GM12865 (cell line): ENCODE data around the gene IFNGR2.

ENCODE experiments used
- DNase-seq: peaks from one replicate; pipeline ENCODE4 v3.0.0; 2010; ENCODE audit warnings: low read depth
- H3K4me3 ChIP-seq: 2 replicates; pipeline ENCODE4 v1.5.1; 2011; ENCODE audit warnings: mild to moderate bottlenecking, low read depth, low read length, control low read depth
- CTCF ChIP-seq: IDR thresholded peaks from 2 replicates; pipeline ENCODE4 v1.5.1; 2011; ENCODE audit warnings: low read length, control low read depth, low read depth, inconsistent platforms; ENCODE audit not compliant: insufficient read depth; ENCODE audit errors: missing control alignments

IFNGR2 gene

GRCh38 chr21:33394260-33394659 is 9.0 kb upstream of the IFNGR2 start:
- H3K4me3 ChIP-seq, result no peak overlapping the region
- no peak for TF ChIP-seq CTCF
- peak; percentile 35 for DNase-seq

- no peak for TF ChIP-seq CTCF
- DNase-seq, result no peak
- H3K4me3 ChIP-seq, result no peak overlapping the region
These were observed 7.3 kb upstream of the IFNGR2 start for GRCh38 chr21:33395891-33396331.

GRCh38 chr21:33396436-33396835 is 6.8 kb upstream of the IFNGR2 start:
- DNase-seq, result no peak
- no peak overlapping the region for H3K4me3 ChIP-seq
- no peak for TF ChIP-seq CTCF

- TF ChIP-seq CTCF, result no peak
- no peak for DNase-seq
- no peak overlapping the region for H3K4me3 ChIP-seq
These were observed 6.3 kb upstream of the IFNGR2 start for GRCh38 chr21:33396951-33397350.

GRCh38 chr21:33397717-33398116 is 5.5 kb upstream of the IFNGR2 start:
- no peak for DNase-seq
- H3K4me3 ChIP-seq, result no peak overlapping the region
- TF ChIP-seq CTCF, result no peak

GRCh38 chr21:33398361-33398760 is 4.9 kb upstream of the IFNGR2 start:
- DNase-seq, result no peak
- TF ChIP-seq CTCF, result no peak
- no peak overlapping the region for H3K4me3 ChIP-seq

GRCh38 chr21:33401630-33401992 is 1.6 kb upstream of the IFNGR2 start:
- H3K4me3 ChIP-seq, result no peak overlapping the region
- no peak for TF ChIP-seq CTCF
- no peak for DNase-seq
